ENCODE data around the gene TSPAN5.
A peak's percentile ranks its signal among the peaks of the same experiment; 100 is the strongest.
"Not testable (repeated sequence)": the region's sequence is repeated elsewhere in the genome, so short reads cannot be mapped to it uniquely, and the experiment has no call there.

TSPAN5 gene

DNA sequence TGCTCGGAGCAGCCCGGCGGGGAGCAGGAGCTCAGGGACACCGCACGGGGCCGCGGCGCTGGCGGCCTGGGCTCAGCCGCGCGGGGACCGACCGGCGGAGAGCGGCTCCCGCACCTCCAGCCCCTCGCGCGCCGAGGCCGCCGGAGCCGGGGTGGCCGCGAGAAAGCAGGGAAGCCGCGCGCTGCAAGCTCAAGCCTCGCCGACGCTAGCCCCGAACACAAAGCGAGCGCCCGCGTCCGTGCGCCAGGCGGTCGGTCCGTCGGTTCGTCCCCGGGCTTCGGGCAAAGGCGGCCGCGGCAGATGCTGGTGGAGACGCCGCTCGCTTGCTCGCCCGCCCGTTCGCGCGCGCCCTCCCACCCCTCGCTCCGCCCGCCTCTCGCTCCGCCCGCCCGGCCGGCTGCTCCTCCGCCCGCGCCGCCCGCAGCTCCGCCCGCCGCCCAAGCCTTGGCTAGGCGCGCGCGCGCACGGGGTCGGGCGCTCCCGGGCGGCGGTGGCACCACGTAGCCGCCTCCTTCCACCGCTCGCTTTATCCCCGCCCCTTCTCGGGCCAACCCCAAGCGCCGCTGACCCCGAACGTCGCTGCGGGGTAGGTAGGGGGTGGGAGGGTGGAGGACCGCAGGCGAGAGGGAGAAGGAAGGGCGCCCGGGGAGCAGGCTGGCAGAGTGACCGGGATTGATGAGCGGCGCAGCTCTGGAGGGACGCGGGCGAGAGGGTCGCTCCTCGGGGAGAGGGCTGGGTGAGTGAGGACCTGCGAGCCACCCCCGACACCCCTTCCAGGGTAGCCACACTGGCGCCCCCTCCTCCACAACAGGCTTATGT is at the start of gene TSPAN5:
Gene TSPAN5, minus strand, starts transcription at position 325 of the 819 bp plus-strand sequence.
- peak; percentile 75 for DNase-seq (ENCODE audit: low read depth)

DNA sequence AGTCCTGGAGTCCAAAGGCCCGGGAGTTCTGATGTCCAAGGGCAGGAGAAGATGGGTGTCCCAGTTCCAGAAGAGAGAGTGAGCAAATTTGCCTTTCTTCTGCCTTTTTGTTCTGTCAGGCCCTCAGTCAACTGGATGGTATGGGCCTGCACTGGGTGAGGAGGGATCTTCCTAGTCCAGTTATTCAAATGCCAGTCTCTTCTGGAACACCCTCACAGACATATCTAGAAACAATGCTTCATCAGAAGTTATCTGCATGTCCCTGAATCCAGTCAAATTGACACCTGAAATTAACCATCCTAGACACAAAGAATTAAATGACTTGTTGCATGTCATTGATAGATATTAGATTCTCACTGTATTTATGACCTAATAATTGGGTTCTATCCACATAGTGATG is 48.5 kb upstream of the TSPAN5 start:
- no peak for DNase-seq (ENCODE audit: low read depth)

DNA sequence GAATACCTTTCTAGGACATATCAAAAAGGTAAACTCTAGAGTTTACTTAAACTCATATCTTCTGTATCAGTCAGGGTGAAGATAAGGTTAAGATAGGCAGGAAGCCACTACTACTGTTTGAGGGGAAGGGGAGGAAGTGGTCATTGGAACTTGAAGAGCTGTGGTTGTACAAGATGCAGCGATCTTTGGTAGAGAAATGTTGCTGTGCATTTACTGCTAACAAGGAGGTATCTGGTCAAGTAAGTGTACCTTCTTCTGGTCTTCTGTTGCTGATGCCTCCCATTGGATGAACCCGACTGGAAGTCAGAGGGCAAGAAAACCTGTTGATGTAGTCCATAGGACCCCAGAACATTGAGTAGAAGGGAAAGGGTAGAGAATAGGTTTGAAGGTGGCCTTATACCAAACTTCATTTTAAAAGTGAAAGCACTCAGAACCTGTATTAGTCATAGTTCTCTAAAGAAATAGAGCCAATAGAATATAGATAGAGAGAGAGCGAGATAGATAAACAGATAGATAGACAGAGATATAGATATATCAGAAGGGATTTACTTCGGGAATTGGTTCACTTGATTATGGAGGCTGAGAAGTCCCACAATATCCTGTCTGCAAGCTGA is 47.9 kb upstream of the TSPAN5 start:
- DNase-seq (ENCODE audit: low read depth), result no peak

DNA sequence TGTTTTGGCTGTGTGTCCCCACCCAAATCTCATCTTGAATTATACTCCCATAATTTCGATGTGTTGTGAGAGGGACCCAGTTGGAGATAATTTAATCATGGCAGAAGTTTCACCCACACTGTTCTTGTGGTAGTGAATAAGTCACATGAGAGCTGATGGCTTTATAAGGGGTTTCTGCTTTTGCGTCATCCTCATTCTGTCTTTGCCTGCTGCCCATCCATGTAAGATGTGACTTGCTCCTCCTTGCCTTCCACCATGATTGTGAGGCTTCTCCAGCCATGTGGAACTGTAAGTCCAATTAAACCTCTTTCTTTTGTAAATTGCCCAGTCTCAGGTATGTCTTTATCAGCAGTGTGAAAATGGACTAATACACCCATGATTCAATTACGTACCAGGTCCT is 47.2 kb upstream of the TSPAN5 start:
- not testable (repeated sequence) for DNase-seq (ENCODE audit: low read depth)

DNA sequence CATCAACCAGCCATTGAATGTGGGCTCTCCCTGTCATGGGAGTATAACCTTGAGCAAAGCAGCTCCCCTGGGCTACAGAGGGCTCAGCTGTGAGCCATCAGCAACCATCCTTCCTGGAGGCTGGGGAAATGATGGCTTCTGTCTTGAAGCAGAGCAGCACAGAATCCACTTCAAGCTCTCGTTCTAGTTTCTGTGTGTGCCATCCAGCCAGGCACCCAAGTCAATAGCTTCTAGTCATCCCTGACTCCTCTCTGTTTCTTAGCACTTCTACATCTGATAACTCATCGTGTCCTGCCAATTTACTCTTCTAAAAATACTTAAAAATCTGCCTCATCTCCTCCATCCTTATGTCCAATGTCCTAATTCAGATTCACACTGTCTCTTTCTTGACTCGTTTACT is 42.2 kb upstream of the TSPAN5 start:
- DNase-seq (ENCODE audit: low read depth), result no peak

DNA sequence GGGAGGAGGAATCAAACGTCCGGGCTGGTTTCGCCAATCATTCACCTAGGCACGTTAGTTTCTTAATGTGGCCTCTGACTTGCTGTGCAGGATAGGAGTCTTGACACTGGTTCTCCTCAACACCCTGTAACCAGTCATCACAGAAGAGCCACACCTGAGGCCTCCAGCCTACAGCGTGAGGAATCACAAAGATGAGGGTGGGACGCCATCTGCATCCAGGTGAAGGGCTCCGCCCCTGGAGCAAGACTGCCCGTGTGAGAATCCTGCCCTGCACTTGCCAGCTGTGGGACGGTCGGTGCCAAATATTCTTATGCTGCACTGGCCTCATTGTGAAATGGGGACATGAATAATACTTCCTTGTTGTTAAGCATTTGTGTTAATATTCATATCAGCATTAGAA is 35.7 kb upstream of the TSPAN5 start:
- no peak for DNase-seq (ENCODE audit: low read depth)

DNA sequence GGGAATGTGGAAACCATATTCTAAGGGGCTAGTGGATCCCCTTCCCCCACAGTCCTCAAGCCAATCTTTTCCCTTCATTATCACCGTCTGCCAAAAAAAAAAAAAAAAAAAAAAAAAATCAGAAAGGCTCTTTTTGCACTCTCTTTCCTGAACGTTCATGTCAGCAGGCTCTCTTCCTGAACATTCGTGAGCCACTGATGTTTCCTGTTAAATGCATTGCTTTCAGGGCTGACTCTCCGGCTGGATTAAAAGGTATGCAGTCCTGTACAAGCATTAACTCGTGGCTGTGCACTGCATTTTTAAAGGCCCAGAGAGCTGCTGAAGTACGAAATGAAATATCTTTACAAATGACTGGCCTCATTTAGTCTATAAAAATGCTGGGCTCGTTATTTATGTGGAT is 34.0 kb upstream of the TSPAN5 start:
- no peak for DNase-seq (ENCODE audit: low read depth)

DNA sequence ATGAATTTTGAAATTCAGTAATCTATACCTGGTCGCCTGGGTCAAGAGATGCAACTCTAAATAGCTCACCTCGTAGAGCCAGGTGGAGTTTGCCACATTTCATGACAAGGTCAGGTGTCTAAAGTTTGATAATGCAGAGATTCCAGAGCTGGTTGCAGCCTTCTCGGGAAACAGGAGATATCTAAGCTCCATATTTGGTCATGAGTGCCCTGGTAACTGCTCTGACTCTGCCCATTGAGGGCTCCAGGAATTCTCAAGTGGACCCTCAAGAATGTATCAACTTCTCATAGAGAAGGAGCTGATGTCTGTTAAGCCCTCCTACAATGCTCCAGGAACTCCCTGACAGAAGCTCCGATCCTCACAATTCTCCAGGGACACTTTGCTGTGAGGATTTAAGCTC is 33.2 kb upstream of the TSPAN5 start:
- no peak for DNase-seq (ENCODE audit: low read depth)

DNA sequence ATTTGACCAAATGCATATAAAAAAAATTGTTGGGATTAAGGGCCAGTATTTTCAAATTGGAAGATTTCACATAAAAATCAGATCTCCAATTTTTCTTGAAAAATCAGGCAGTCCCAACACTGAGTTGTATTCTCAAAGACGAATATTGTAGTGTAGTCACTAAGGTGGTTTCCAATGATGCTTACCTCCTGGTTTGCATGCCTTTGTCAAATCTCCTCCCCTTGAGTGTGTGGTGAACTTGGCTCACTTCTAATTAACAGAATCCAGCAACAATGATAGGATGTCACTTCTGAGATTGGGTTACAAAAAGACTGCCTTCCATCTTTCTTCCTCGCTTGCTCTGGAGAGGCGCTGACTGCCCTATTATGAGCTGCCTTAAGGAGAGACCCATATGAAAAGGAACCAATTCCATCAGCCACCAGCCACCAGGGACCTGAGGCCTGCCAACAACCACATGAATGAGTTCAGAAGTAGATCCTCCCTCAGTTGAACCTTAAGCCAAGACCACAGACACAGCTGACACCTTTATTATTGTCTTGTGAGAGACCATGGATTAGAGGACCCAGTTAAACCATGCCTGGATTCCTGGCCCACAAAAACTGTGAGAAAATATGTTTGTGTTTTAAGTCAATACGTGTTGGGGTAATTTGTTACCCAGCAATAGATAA is 31.2 kb upstream of the TSPAN5 start:
- DNase-seq (ENCODE audit: low read depth), result no peak

DNA sequence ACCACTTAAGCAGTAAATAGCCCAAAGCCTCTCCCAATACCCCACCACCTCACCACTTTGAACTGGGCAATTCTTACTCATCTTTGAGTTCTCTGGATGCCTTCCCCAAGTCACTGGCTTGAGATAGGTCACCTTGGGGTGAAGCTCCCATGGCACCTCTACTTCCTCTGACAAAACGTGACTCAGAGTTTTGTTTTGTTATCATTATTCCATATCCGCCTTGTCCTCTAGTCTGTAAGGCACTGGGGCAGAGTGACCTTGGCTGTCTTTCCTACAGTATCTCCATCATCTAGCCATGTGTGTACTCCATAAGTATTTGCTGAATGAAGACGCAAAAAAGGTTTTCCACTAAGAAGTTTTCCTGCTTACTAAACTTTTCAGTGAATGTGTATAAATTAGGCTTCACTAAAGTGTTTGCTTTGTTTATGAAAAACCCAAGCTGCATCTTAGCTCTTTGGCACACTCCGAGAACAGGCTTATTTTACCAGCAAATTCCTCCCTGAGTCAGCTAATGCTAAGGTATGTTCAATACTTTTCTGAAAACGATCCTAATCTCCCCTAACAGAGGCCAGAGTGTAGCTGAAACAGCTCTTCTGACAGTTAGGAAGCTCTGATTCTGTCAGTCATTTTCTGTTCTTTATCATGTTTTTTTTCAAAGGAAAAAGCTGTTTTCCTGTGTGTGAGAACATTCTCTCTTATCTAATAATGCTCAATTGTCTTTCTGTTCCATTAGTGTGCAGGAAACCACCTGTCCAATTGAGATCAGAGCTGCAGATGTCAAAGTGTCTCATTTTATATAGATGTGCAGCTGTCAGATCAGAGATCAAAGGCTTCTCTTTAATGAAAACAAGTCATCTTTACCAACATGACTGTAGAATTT is 30.2 kb upstream of the TSPAN5 start:
- DNase-seq (ENCODE audit: low read depth), result no peak

DNA sequence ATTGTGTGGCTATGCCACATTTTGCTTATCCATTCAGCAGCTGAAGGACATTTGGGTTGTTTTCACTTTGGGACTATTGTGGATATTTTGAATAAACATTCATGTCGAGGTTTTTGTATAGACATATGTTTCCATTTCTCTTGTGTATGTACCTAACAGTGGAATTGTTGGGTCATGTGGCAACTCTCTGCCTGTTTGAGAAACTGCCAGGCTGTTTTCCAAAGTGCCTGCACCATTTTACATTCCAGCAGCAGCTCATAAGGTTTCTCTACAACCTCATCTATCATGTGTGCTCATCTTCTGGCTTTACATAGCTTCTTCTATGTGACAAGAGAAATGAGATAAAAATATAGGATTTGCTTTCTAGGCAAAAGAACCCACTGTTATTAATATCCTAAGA is 29.5 kb upstream of the TSPAN5 start:
- no peak for DNase-seq (ENCODE audit: low read depth)

DNA sequence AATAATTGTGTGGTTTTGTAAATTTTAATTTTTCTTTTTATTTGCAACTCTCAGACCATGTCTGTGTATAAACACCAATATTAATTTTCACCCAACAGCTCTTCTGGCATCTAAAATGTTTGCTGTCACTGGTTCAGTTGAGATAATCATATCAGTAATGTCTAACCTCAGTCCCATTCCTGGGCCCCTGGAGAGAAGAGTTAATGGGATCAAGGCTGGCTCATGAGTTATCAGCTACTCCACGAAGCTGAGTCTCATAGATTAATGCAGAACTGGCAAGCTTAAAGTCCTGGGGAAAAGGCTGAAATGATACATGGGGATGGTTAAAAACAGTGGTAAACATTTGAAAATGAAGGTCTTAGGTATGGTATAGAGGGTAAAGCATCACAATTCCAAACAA is 28.4 kb upstream of the TSPAN5 start:
- DNase-seq (ENCODE audit: low read depth), result no peak

DNA sequence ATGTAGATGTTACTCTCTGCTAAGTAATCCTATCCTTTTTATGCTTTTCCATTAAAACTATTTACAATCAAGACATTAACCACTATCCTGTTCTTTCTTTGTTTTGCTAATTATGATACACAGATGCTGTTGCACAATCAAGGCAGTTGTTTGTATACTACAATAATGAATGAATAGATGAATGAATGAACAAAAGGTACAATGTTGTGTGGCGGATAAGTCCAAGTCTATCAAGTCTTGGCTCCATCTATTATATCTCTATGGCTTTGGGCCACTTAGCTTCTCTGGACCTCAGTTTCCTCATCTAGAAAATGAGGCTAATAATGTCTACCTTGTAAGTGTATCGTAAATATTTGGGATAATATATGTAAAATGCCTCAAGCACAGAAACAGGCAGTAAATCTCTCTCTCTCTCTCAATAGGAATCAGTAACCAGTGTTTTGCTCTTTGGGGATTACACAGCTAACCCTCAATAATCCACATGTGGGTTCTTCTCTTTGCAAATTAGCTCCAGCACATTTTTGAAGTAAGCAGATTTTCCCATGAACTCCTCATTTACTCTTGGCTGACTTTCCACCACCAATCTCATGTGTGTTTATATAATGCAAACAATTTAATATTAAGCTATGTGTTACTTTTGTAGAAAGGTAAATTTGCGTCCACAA is 27.8 kb upstream of the TSPAN5 start:
- DNase-seq (ENCODE audit: low read depth), result no peak

DNA sequence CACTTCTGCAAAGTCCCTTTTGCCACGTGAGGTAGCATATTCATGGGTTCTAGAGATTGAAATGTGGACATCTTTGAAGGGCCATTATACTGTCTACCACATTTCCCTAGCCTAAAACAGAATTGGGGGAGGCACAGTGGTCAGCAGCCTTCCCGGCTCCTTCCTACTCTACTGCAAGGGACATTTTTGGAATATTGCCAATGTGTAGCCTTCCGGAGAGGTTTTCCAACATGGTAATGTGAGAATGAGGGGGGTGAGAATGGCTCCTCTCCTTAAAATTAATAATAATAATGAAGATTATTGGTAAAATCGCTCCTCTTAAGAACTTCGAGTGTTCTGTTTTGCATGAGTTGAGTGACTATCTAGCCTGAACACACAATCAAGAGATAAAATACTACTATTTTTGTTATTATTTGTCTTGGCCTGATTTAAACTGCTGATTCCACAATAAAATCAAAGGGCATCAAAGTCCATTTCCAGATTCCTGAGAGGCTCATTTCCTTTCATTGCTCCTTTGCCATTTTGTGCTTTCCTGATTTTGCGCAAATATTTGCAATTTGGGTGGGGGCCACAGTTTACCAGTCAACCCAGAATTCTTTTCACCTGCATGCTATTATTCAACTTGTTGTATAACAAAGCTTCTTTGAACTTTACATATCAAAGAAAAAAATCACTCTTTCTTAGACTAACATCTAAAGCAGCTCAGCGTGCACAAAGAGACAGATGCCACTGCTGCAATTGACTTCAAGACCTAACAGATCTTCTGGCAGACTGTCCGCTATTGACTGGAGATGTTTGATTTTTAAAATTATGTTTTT is 27.0 kb upstream of the TSPAN5 start:
- DNase-seq (ENCODE audit: low read depth), result no peak

DNA sequence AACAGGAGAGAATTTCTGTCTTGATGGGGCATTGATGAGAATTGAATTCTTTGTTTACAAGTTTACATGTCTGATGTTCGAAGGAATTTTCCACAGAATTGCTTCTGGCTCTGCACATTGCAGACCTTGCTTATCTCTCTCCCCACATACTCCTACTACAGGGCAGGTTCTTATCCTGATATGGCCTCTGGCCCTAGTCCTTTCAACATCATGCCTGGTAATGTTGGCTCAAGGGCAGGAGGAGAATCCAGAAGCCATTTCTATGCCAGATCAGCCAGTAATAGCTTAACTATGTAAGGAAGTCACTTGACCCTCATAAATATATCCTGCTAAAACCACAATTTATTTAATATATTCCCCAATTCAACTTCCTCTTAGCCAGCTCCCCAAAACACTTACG is 24.3 kb upstream of the TSPAN5 start:
- no peak for DNase-seq (ENCODE audit: low read depth)

DNA sequence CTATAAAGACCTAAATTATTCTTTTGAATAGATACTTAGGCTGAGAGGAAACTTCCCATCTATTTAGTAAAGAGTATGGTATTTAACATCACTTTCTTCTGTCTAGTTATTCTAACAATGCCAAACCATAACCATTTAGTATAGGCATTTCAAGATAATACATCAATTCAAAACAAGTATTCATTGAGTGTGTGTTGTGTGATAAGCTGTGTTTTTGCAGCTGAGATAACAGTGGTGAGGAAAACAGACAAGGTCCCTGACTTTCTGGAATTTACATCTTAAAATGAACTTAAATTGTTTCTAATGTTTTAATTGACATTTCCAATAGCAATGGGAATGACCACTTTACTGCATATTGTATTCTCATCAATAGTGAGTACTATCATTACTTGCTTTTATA is 22.4 kb upstream of the TSPAN5 start:
- DNase-seq (ENCODE audit: low read depth), result no peak

DNA sequence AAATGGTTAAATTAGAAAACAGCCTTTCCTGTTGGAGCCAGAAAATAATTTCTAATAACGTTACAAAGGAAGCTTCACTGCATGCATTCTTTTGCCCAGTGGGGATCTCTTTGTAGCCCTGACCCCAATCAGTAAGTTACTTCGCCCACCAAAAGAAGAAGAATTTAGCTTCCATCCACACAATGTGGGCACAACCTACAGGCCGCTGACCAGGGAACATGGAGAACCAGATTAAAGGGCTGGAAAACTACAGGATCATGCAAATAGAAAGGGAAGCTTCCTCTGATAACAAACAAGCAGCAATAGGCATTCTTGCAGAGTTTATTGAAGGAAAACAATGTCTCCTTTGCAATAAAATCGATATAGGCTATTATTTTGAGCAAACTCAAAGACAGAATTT is 21.3 kb upstream of the TSPAN5 start:
- DNase-seq (ENCODE audit: low read depth), result no peak

DNA sequence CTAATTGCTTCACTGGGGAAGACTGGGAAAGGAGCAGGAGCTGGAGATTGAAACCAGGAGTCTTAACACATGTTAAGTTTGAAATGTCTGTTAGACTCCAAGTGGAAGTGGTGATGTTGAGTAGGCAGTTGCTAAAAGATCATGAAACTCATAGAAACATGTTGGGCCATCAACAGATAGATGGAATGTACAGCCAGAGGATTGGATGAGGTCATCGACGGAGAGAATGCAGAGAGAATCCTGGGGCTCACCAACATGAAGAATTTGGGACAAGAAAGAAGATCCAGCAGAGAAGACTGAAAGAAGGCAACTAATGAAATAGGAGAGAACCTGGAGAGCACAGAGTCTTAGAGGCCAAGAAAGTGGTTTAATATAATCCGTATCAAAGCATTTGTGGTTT is 19.4 kb upstream of the TSPAN5 start:
- DNase-seq (ENCODE audit: low read depth), result no peak

DNA sequence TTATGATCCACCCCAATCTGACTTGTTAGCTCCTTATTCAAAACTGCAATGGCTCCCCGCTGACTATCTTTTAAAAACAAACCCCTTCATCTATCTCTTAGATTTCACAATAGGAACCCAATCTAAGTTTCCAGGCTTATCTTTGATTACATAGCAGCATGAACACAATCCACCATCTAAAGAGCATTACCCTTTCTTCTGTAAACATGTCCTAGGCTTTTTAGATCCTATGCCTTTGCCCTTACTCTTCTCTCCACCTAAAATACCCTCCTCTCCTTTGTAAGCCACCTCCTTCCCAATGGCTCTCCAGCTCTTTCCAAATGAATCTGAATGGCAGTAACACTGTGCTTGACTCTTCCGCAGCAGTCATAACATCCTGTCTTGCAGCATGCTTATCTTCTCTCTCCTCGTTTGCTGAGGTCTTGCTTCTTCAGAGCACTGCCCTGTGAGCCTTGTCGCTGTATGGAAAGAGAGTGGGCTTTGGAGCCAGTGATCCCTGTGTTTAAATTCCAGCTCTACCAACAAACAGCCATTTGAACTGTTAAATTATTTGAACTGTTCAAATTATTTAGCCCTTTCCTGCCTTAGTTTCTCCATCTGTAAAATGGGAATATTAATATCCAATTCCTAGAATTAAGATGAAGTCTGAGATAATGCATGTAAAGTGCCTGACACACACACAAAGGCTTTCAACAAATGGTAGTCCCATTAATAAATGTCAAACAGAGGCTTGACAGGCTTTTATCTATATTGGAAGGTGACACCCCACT is 16.2 kb upstream of the TSPAN5 start:
- no peak for DNase-seq (ENCODE audit: low read depth)

DNA sequence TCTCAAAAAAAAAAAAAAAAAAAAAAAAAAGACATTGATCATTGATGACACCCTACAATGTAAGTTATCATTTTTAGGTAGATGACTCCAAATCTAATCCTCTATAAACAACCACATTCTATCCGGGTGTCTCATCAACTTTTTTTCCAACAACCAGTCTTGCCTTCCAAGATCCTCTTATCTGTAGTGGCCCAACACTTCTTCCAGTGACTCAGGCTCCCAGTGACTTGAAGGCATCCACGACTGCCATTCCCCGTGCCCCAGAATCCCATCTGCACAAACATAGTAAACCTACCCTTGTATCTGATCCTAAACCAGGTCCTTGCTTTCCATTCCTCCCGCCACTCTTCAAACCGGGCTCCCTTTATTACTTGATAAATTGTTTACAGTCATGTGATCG is 15.6 kb upstream of the TSPAN5 start:
- DNase-seq (ENCODE audit: low read depth), result no peak
